CD4-positive, alpha-beta T cell treated with Interleukin-17A for 1 hour (primary cell): ENCODE data around the gene INSIG1.

Source experiments
- DNase-seq: peaks from one replicate; pipeline ENCODE4 v3.0.0-alpha.2; 2020

Gene INSIG1

DNA sequence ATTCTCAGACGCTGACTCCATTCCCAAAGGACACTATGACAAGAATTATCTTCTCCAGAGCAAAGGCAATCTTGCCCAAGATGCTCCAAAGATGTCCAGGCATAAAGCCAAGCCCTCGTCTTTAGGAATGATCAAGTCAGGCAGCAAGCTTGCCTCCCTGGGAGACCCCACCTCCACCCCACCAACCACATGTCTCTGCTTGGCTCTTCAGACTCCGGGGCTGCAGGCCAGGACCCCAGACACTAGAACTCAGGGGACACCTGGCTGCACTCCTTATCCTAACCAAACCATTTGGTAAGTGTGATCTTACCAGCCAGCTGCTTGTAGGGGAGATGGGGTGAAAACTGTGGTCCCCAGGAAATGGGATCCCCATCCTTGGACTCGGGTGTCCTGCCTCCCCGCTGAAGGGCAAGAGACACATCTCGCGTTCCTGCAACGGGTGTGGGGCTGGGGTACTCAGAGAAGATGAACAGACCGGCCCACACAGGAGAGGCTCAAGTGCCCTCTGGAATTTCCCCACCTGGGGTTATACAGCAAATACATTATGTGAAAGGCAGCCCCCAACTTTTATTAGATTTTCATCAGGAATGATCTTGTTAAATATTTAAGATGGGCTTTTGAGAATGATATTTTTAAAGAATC is 55.7 kb downstream of the INSIG1 start:
- DNase-seq: no peak

DNA sequence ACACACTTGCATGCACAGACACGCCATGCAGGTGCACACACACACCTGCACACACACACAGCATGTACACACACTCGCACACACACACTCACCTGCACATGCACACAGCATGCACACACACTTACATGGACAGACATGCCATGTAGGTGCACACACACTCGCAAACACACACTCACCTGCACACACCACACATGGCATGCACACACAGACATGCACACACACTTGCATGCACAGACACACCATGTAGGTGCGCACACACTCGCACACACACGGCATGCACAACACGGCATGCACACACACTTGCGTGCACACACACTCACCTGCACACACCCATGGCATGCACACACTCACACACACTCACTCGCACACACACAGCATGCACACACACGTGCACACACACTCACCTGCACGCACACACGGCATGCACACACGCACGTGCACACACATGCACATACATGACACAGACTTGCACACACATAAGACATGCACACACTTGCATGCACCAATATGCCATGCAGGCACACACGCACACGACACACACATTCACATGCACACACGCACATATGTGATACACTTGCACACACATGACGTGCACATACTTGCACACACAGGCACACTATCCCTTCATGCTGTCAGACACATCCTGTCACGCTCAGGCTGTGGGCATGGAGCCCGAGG is 56.8 kb downstream of the INSIG1 start:
- DNase-seq: no peak

DNA sequence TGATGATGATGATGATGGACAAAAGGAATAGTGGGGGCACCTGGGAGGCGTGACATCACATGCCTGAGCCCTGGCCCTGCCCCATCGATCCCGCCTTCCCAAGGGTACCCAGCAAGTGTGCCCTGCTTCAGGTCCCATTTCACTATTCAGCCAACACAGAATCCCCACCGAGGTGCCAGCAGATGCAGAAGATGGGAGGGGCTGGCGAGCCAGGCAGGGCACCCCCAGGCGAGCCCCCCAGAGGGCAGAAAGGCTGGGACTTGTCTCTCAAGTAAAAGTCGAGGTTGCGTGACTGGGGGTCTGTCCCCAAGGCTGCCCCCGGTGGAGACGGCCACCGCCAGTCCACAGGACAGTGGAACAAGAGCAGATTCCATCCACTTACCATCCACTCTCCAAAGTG is 57.5 kb downstream of the INSIG1 start:
- DNase-seq: no peak

DNA sequence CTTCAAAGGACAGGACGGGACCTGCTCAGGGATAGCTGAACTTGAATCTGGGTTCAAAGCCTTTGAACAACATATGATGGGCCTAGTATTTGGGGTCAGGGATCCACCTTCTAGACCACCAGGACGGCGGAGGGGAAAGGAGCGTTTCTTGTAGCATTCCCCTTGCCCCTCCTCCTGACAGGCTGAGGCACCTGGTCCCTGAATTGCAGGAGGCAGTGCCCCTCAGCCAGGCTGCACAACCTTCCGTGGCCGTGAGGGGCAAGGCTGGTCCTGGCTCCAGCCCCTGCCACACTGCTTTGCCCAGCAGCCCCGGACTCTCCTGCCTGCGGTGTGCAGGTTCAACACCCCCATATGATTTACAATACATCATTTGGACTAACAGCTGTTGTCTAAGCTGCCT is 58.1 kb downstream of the INSIG1 start:
- DNase-seq: no peak

DNA sequence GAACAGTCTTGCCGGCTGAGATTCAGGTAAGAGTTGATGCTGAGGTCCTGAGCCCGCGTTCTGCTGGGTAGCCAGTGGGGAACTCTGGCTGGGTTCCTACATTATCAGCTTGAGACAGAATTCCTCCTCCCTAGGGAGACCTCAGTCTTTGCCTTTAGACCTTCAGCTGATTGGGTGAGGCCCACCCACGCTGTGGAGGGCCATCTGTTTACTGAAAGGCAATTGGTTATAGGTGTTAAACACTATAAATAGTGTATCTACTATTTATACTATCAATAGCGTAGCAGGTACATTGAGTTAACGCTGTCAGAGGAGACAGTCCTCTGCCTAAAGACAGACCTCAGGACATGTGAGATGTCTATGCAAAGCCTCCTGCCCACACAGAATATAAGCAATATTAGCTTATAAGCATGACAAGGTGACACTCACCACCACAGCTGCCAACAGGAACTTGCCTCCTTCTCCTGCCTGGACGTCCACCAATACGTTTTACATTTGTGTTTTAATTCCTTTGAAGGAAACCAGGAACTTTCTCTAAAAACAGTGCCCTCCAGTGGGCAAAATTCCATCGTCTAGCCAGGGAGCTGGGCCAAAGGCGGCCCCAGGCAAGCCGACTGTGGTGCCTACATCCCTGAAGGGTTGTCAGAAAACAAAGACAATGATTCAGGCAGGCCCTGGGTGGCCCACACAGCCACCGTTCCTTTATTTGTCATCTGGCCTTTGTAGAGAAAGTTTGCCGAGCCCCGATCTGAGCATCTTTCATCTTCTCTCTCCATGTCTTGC is 58.8 kb downstream of the INSIG1 start:
- DNase-seq: no peak

DNA sequence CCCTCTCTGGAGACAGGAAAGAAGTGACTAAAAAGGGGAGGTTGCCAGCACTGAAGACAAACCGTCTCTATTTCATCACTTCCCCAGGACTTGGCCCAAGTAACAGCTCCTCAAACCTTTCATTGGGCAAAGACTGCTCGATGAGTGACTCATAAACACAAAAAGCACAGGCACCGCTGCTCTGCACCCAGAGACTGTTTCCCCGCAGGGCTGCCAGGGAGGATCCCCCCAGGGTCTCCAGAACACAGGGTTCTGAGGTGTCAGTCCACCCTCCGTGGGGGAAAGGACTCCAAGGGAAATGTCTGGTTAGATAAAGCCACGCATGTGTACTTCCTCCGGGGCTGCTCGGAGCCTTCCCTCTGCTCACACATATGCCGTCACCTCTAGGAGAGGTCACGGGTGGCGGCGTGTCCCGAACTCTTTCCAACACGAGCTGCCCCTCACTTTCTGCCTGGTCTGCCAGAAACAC is 59.9 kb downstream of the INSIG1 start:
- no peak for DNase-seq

DNA sequence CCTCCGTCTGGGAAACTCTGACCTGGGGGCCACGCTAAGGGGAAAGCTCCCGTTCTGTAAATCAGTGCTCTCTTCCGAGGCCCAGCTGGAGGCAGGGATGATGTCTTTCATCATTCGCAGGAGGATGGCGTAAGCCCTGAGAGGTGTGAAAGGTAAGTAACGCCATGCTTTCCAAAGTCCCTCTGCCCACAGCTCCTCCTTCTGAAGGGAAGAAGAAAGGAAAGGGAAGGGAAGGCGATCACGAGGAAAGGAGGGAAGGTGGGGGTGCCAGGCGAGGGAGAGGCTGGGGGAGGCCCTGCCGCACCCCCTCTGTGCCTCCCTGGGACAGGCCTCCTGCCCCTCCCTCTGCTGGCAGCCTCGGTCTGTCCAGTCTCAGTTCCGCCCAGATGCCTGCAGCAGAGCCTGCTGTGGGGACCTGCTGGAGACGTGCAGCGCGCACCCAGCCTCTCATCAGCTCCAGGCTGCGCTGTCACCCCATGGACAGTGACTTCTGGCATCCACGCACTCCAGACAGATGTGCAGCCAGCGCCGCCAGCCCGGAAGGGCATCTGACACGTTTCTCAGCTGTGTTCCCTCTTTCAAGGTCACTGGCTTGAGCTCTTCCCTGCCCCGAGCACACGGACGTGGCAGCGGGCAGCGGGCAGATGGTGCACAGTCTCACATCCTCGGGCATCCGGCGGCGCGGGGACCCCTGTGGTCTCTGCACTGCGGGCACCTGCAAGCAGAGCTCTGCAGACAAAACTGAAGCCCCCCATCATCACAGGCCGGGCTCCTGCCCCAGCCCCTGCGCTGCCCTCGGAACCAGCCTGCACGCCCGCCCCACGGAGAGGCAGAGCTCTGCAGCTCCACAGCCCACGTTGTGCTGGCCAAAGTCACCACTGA is 60.6 kb downstream of the INSIG1 start:
- no peak for DNase-seq

DNA sequence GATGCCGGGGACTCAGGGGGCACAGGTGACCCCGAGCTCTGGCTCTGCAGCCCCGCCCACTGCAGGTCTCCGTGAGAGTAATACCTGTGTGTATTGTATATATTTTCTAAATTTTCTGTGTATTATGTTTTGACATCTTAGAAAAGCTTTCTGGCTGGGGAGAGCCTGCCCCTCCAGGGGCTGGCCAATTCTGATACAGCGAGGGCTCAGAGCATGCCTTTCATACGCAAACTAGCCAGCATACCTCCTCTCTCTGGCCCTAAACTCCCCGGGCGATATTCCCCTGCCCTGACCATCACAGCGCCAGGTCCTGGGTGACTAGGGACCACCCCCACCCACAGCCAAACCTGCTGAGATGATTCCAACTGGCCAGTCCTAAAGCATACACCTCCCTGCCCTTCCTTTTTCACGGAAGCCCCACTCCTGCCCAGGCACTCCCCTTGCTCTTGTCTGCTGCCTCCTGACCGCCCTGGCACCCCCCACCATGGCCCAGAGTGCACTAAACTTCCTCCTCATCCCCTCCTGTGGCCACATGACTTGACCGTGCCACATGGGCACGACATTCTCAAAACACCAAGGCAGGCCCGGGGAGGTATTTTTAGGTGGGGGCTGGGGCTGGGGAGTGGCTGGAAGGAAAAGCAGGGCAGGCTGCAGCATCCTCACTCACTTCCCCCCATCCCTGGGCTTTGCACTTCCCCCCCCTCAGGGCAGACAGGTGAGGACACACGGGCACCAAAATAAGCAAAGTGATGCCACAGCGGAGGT is 61.5 kb downstream of the INSIG1 start:
- DNase-seq: no peak
